Posterior cingulate gyrus (tissue), 11 donors: ENCODE measurements around the gene CELF3.
"Not testable (repeated sequence)": the region's sequence is repeated elsewhere in the genome, so short reads cannot be mapped to it uniquely, and the experiment has no call there.

Source experiments
- DNase-seq, 10 donors: peaks; one replicate each; pipeline versions ENCODE4 v3.0.0 to v3.0.0-alpha.2; 2020 to 2021; ENCODE audit warnings: mixed read lengths in 3 of 10
- intact Hi-C: fragments of 100-400 bp; cut with DNase I; formaldehyde crosslinking; loops from one replicate; pipeline ENCODE4 v1.15.1; 2023

CELF3 gene

GRCh38 chr1:151705753-151706463 is 10.7 kb downstream of the CELF3 start:
- peak in 1 of 10 donors; percentile 85 for DNase-seq
- intact Hi-C loops, result no loop called here

GRCh38 chr1:151705146-151705545 is 11.5 kb downstream of the CELF3 start:
- intact Hi-C loops, result no loop called here
- DNase-seq, result no peak

- DNase-seq, result no peak
- intact Hi-C loops, result no loop called here
Measured at GRCh38 chr1:151704246-151704645, 12.4 kb downstream of the CELF3 start.

GRCh38 chr1:151703813-151704212 is 12.8 kb downstream of the CELF3 start:
- no peak for DNase-seq
- intact Hi-C loops, result no loop called here

GRCh38 chr1:151702936-151703335 is 13.7 kb downstream of the CELF3 start:
- DNase-seq, result no peak
- intact Hi-C loops, result no loop called here

- DNase-seq, result no peak
- intact Hi-C loops, result no loop called here
Measured at GRCh38 chr1:151701515-151701914, 15.1 kb downstream of the CELF3 start.

- intact Hi-C loops, result loop anchor here (1.0 to 10.0 kb wide), 2 partner anchors 42 to 192 kb away; no protein-coding TSS in a partner anchor
- no peak for DNase-seq
Measured at GRCh38 chr1:151693057-151693651, 23.4 kb downstream of the CELF3 start.

- intact Hi-C loops, result loop anchor here (10.0 kb wide), 1 partner anchor 193 kb away; no protein-coding TSS in a partner anchor
Measured at GRCh38 chr1:151692226-151692625, 24.4 kb downstream of the CELF3 start.

GRCh38 chr1:151689494-151689893 is 27.1 kb downstream of the CELF3 start:
- DNase-seq, result no peak
- intact Hi-C loops, result no loop called here

More at GRCh38 chr1:151692226-151692625, 24.4 kb downstream of the CELF3 start:
- DNase-seq, result no peak

- intact Hi-C loops, result no loop called here
- DNase-seq, result no peak
Measured at GRCh38 chr1:151686561-151686960, 30.0 kb downstream of the CELF3 start.

GRCh38 chr1:151684128-151684527 is 32.5 kb downstream of the CELF3 start:
- intact Hi-C loops, result no loop called here
- no peak for DNase-seq

GRCh38 chr1:151682901-151683300 is 33.7 kb downstream of the CELF3 start:
- intact Hi-C loops, DNase-seq: not testable (repeated sequence)

- DNase-seq, result no peak
- intact Hi-C loops, result no loop called here
Measured at GRCh38 chr1:151681923-151682322, 34.7 kb downstream of the CELF3 start.

- intact Hi-C loops, result no loop called here
- no peak for DNase-seq
Measured at GRCh38 chr1:151680826-151681225, 35.8 kb downstream of the CELF3 start.

GRCh38 chr1:151680391-151680790 is 36.2 kb downstream of the CELF3 start:
- no peak for DNase-seq
- intact Hi-C loops, result no loop called here

- intact Hi-C loops, result no loop called here
- DNase-seq, result no peak
Measured at GRCh38 chr1:151673407-151673806, 43.2 kb downstream of the CELF3 start.

- DNase-seq, intact Hi-C loops: not testable (repeated sequence)
Measured at GRCh38 chr1:151670036-151670675, 46.4 kb downstream of the CELF3 start.

GRCh38 chr1:151668090-151668489 is 48.5 kb downstream of the CELF3 start:
- no peak for DNase-seq
- intact Hi-C loops, result no loop called here

- no peak for DNase-seq
- intact Hi-C loops, result no loop called here
Measured at GRCh38 chr1:151661751-151662150, 54.9 kb downstream of the CELF3 start.

GRCh38 chr1:151655371-151655770 is 61.2 kb downstream of the CELF3 start:
- no peak for DNase-seq

GRCh38 chr1:151653397-151653796 is 63.2 kb downstream of the CELF3 start:
- intact Hi-C loops, result no loop called here
- no peak for DNase-seq

More at GRCh38 chr1:151655371-151655770, 61.2 kb downstream of the CELF3 start:
- intact Hi-C loops, result no loop called here
